ENCODE results near the gene TUBB6. TPM values are rescaled to one million over a fixed set of nuclear protein-coding genes. Genes with fewer than 3 reads are reported as not detected.

The TUBB6 gene
- total RNA-seq, 1 donor from 2014 or later = 800 TPM

DNA sequence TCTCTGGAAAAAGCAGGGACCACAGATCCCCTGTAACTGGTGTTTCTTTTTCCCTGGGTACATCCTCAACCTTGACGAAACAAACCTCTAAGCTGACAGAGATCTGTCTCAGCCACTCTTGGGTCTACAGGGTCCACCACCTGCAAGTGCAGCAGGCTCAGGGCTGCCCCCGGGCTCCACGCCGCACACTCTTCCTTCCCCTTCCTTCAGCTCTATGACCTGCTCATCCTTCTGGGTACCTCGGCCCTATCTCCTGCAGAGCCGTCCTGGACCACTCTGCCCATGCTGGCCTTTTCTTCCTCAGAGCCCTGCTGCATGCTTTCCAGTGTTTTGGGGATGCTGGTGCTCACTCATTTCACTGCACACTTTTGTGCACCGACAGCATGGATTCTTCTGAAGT is 27.5 kb downstream of the TUBB6 start:
- intact Hi-C loops (cut with DNase I) = no loop called here
- peaks cover 30 to 57% of the 10 kb centered on the region in 2 donors for H3K36me3 ChIP-seq
- DNase-seq (ENCODE audit: low spot score in 2 of 2) = no peak

DNA sequence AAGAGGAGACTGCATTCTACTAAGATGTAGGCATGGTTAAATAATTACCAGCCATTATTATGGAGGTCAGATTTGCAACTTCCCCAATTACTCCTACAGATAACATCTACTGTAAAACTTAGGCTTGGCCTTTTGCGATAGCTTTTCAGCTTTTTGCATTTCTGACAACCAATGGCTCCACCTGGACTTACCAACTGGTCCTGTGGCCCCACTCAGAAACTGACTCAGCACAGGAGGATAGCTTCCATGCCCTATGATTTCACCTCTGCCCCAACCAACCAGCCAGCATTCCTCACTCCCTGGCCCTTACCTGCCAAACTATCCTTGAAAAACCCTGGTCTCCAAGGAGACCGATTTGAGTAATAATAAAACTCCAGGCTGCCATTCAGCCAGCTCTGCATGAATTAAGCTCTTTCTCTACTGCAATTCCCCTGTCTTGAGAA is 28.2 kb downstream of the TUBB6 start:
- H3K27ac ChIP-seq = no peak overlapping the region
- TF ChIP-seq, protein P1, sequence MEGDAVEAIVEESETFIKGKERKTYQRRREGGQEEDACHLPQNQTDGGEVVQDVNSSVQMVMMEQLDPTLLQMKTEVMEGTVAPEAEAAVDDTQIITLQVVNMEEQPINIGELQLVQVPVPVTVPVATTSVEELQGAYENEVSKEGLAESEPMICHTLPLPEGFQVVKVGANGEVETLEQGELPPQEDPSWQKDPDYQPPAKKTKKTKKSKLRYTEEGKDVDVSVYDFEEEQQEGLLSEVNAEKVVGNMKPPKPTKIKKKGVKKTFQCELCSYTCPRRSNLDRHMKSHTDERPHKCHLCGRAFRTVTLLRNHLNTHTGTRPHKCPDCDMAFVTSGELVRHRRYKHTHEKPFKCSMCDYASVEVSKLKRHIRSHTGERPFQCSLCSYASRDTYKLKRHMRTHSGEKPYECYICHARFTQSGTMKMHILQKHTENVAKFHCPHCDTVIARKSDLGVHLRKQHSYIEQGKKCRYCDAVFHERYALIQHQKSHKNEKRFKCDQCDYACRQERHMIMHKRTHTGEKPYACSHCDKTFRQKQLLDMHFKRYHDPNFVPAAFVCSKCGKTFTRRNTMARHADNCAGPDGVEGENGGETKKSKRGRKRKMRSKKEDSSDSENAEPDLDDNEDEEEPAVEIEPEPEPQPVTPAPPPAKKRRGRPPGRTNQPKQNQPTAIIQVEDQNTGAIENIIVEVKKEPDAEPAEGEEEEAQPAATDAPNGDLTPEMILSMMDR (IDR thresholded peaks at IDR 0.05) = no peak
- H3K27me3 ChIP-seq = no peaks in the 10 kb centered on the region
- DNase-seq (ENCODE audit: low spot score in 2 of 2) = no peak
- no peaks in the 10 kb centered on the region for H3K4me1 ChIP-seq
- H3K4me3 ChIP-seq = no peak overlapping the region
- intact Hi-C loops (cut with DNase I) = no loop called here
- no peaks in the 10 kb centered on the region for H3K9me3 ChIP-seq
- peaks cover 30 to 57% of the 10 kb centered on the region in 2 donors for H3K36me3 ChIP-seq

More for the DNA sequence above, 27.5 kb downstream of the TUBB6 start:
- Histone ChIP-seq H3K4me1 (no peaks in the 10 kb centered on the region), H3K27ac (no peak overlapping the region), H3K4me3 (no peak overlapping the region), H3K27me3 (no peaks in the 10 kb centered on the region), H3K9me3 (no peaks in the 10 kb centered on the region)
- TF ChIP-seq, protein P1 (IDR thresholded peaks at IDR 0.05) = no peak

DNA sequence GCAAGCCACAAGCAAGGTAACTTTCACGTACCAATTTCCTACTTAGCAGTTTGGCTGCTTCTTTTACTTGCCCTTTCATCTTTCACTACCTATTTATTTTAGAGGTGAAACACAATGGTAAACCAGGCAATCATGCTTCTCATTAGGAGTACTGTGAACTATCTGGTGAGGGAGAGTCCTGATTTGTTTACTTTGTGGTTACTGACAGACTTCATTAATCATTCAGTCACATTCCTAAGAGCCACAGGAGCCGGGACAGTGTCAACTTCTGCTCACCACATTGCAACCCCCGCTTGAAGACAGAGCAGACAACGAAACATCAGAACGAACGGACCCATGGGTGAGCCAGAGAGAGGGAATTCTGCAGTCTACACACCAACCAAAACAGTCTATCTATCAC is 28.8 kb downstream of the TUBB6 start:
- intact Hi-C loops (cut with DNase I) = no loop called here
- no peak overlapping the region for H3K27ac ChIP-seq

DNA sequence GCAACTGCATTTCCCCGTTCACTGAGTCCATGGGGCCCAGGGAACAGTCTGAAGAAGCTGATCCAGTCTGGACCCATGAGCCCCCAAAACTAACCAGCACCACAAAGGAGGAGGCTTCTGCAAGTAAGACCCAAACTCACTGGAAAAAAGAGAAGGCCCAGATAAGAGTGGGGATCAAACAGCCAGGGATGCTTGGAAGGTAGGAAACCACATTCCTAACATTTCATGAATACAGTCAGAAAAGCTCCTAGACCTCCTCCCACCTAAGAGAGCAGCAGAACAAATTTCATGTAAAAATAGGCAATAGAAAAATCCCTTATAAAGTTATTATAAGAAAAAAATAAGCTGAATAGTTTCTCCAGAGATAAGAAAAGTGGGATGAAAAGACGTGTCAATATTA is 30.3 kb downstream of the TUBB6 start:
- H3K9me3 ChIP-seq = no peaks in the 10 kb centered on the region
- H3K27ac ChIP-seq = no peak overlapping the region
- no peaks in the 10 kb centered on the region for H3K27me3 ChIP-seq
- H3K36me3 ChIP-seq = peaks cover 45 to 74% of the 10 kb centered on the region in 2 donors
- TF ChIP-seq, protein P1 (IDR thresholded peaks at IDR 0.05) = no peak
- no peak for DNase-seq (ENCODE audit: low spot score in 2 of 2)
- intact Hi-C loops (cut with DNase I) = no loop called here
- H3K4me1 ChIP-seq = no peaks in the 10 kb centered on the region
- H3K4me3 ChIP-seq = no peak overlapping the region

More for the DNA sequence above, 28.8 kb downstream of the TUBB6 start:
- no peaks in the 10 kb centered on the region for H3K4me1 ChIP-seq
- peaks cover 30 to 60% of the 10 kb centered on the region in 2 donors for H3K36me3 ChIP-seq
- no peak overlapping the region for H3K4me3 ChIP-seq
- no peak for DNase-seq (ENCODE audit: low spot score in 2 of 2)
- TF ChIP-seq, protein P1 (IDR thresholded peaks at IDR 0.05) = no peak
- no peaks in the 10 kb centered on the region for H3K9me3 ChIP-seq
- H3K27me3 ChIP-seq = no peaks in the 10 kb centered on the region

DNA sequence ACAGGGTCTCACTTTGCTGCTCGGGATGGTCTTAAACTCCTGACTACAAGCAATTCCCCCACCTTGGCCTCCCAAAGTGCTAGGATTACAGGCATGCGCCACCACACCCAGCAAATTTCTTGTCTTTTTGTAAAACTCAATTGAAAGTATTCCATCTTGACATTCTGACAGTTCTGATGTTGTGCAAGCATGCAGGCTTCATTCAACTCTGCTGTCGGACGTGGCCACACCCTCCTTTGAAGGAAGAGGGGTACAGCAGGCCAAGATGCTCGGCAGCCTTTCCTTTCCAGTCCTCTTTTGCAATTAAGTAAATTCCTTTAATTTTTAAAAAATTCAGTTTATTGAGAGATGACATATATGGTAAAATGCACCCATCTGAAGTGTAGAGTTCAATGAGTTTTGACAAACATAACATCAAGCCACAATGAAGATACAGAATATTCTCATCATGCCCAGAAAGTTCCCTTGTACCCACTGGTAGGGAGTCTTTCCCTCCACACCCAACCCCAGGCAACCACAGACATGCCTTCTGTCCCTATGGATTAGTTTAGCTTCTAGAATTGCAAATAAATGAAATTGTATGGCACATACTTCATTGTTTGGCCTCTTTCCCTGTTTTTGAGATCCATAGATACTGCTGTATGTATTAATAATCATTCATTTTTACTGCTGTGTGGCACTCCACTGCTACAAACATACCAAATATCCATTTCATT is 33.1 kb downstream of the TUBB6 start:
- no peaks in the 10 kb centered on the region for H3K27me3 ChIP-seq
- intact Hi-C loops (cut with DNase I) = no loop called here
- TF ChIP-seq, protein P1 (IDR thresholded peaks at IDR 0.05) = no peak
- no peak for DNase-seq (ENCODE audit: low spot score in 2 of 2)
- no peaks in the 10 kb centered on the region for H3K9me3 ChIP-seq
- H3K36me3 ChIP-seq = peaks cover 53 to 81% of the 10 kb centered on the region in 2 donors
- H3K4me1 ChIP-seq = no peaks in the 10 kb centered on the region
- H3K27ac ChIP-seq = no peak overlapping the region
- H3K4me3 ChIP-seq = no peak overlapping the region

Data from ascending aorta (tissue), 2 donors.